Measurements from ENCODE around the gene SYNE2.
"Not testable (repeated sequence)": the region's sequence is repeated elsewhere in the genome, so short reads cannot be mapped to it uniquely, and the experiment has no call there.

Gene SYNE2

GRCh38 chr14:63852817-63853731, at the start of gene SYNE2:
TSS of gene SYNE2 (plus strand) at chr14:63853004. CDS start at chr14:63909149, 56,145 bp downstream.
- Histone ChIP-seq H4K20me1 (ENCODE audit: insufficient read depth) (no peaks in the 10 kb centered on the region), H3K4me1 (ENCODE audit: low read depth, poor library complexity, severe bottlenecking) (no peaks in the 10 kb centered on the region), H3K36me3 (ENCODE audit: insufficient read depth) (no peaks in the 10 kb centered on the region), H3K27me3 (ENCODE audit: insufficient read depth, low read depth) (no peaks in the 10 kb centered on the region), H2AFZ (ENCODE audit: low read depth) (peak within 1 kb of the TSS; percentile 96), H3K79me2 (ENCODE audit: insufficient read depth, low read depth) (0 out of 2 replicates have a peak, but pooled peaks cover 6% of the 10 kb centered on the region), H3K4me3 (IDR thresholded peaks at IDR 0.05; ENCODE audit: insufficient read depth, low read depth, low read length) (no peak within 1 kb of the TSS), H3K9ac (peak within 1 kb of the TSS; percentile 55; the same call in 1 of the 2 replicates), H3K27ac (peak within 1 kb of the TSS; percentile 45), H3K4me2 (peak within 1 kb of the TSS; percentile 85)
- no peak for TF ChIP-seq CTCF (conservative IDR thresholded peaks at IDR 0.05; ENCODE audit: low read depth, low read length)

GRCh38 chr14:63803221-63803791, 49.5 kb upstream of the SYNE2 start:
- H3K4me3 ChIP-seq (IDR thresholded peaks at IDR 0.05; ENCODE audit: insufficient read depth, low read depth, low read length); H3K9ac ChIP-seq; H3K36me3 ChIP-seq (ENCODE audit: insufficient read depth); H3K27me3 ChIP-seq (ENCODE audit: insufficient read depth, low read depth); H4K20me1 ChIP-seq (ENCODE audit: insufficient read depth); H3K4me2 ChIP-seq; H2AFZ ChIP-seq (ENCODE audit: low read depth); H3K27ac ChIP-seq; H3K79me2 ChIP-seq (ENCODE audit: insufficient read depth, low read depth); H3K4me1 ChIP-seq (ENCODE audit: low read depth, poor library complexity, severe bottlenecking): not testable (repeated sequence)

GRCh38 chr14:63806064-63806463, 46.7 kb upstream of the SYNE2 start:
- H3K4me2 ChIP-seq: not testable (repeated sequence)

GRCh38 chr14:63811692-63812091, 41.1 kb upstream of the SYNE2 start:
- not testable (repeated sequence) for H3K4me1 ChIP-seq (ENCODE audit: low read depth, poor library complexity, severe bottlenecking); H3K36me3 ChIP-seq (ENCODE audit: insufficient read depth); H3K27ac ChIP-seq; H3K79me2 ChIP-seq (ENCODE audit: insufficient read depth, low read depth); H4K20me1 ChIP-seq (ENCODE audit: insufficient read depth); H2AFZ ChIP-seq (ENCODE audit: low read depth); H3K4me3 ChIP-seq (IDR thresholded peaks at IDR 0.05; ENCODE audit: insufficient read depth, low read depth, low read length); H3K4me2 ChIP-seq; H3K27me3 ChIP-seq (ENCODE audit: insufficient read depth, low read depth); H3K9ac ChIP-seq

More at GRCh38 chr14:63806064-63806463, 46.7 kb upstream of the SYNE2 start:
- not testable (repeated sequence) for H4K20me1 ChIP-seq (ENCODE audit: insufficient read depth); H3K36me3 ChIP-seq (ENCODE audit: insufficient read depth); H3K27ac ChIP-seq; H3K79me2 ChIP-seq (ENCODE audit: insufficient read depth, low read depth); H3K27me3 ChIP-seq (ENCODE audit: insufficient read depth, low read depth); H2AFZ ChIP-seq (ENCODE audit: low read depth); H3K4me1 ChIP-seq (ENCODE audit: low read depth, poor library complexity, severe bottlenecking); H3K4me3 ChIP-seq (IDR thresholded peaks at IDR 0.05; ENCODE audit: insufficient read depth, low read depth, low read length); H3K9ac ChIP-seq

- H3K36me3 ChIP-seq (ENCODE audit: insufficient read depth): no peaks in the 10 kb centered on the region
Observed at GRCh38 chr14:63833728-63834127, 19.1 kb upstream of the SYNE2 start.

More at GRCh38 chr14:63833728-63834127, 19.1 kb upstream of the SYNE2 start:
- H3K9ac ChIP-seq: no peak overlapping the region
- no peaks in the 10 kb centered on the region for H3K4me1 ChIP-seq (ENCODE audit: low read depth, poor library complexity, severe bottlenecking)
- no peak overlapping the region for H2AFZ ChIP-seq (ENCODE audit: low read depth)
- no peaks in the 10 kb centered on the region for H3K79me2 ChIP-seq (ENCODE audit: insufficient read depth, low read depth)
- H3K4me3 ChIP-seq (IDR thresholded peaks at IDR 0.05; ENCODE audit: insufficient read depth, low read depth, low read length): no peak overlapping the region
- TF ChIP-seq CTCF (conservative IDR thresholded peaks at IDR 0.05; ENCODE audit: low read depth, low read length): no peak
- no peak overlapping the region for H3K27ac ChIP-seq
- no peaks in the 10 kb centered on the region for H3K27me3 ChIP-seq (ENCODE audit: insufficient read depth, low read depth)
- H4K20me1 ChIP-seq (ENCODE audit: insufficient read depth): no peaks in the 10 kb centered on the region
- H3K4me2 ChIP-seq: no peak overlapping the region

Data from KMS-11 (cell line).